Smooth muscle cell (in vitro differentiated cells): ENCODE data around the gene MRLN. TPM values are rescaled to one million over a fixed set of nuclear protein-coding genes. Genes with fewer than 3 reads are reported as not detected.
"Not testable (repeated sequence)": the region's sequence is repeated elsewhere in the genome, so short reads cannot be mapped to it uniquely, and the experiment has no call there.

Source experiments
- DNase-seq: peaks from one replicate; lab custom pipeline; 2025; ENCODE audit not compliant: unreplicated experiment; lab: John Stamatoyannopoulos, UW
- H2AFZ ChIP-seq: fragments of 200-600 bp; sonication (generic); 2 replicates; pipeline ENCODE4 v1.6.0; 2016; ENCODE audit warnings: antibody characterized with exemption, low read depth, mild to moderate bottlenecking
- H3F3A ChIP-seq: fragments of 200-600 bp; sonication (generic); 2 replicates; pipeline ENCODE4 v1.6.0; 2017; ENCODE audit warnings: antibody characterized with exemption, low read depth
- H3K27ac ChIP-seq: fragments of 200-600 bp; sonication (generic); 2 replicates; pipeline ENCODE4 v1.5.1; 2016; ENCODE audit warnings: low read depth, mild to moderate bottlenecking
- H3K27me3 ChIP-seq: fragments of 200-600 bp; sonication (generic); 2 replicates; pipeline ENCODE4 v1.6.1; 2016; ENCODE audit warnings: low read depth, mild to moderate bottlenecking
- H3K36me3 ChIP-seq: fragments of 200-600 bp; sonication (generic); 2 replicates; pipeline ENCODE4 v1.5.1; 2016; ENCODE audit warnings: low read depth
- H3K4me1 ChIP-seq: fragments of 200-600 bp; sonication (generic); 2 replicates; pipeline ENCODE4 v1.5.1; 2016; ENCODE audit warnings: low read depth
- H3K4me2 ChIP-seq: fragments of 200-600 bp; sonication (generic); 2 replicates; pipeline ENCODE4 v1.6.0; 2016; ENCODE audit warnings: mild to moderate bottlenecking
- H3K4me3 ChIP-seq: fragments of 200-600 bp; sonication (generic); 2 replicates; pipeline ENCODE4 v1.5.1; 2016; ENCODE audit warnings: mild to moderate bottlenecking
- H3K79me2 ChIP-seq: fragments of 200-600 bp; sonication (generic); 2 replicates; pipeline ENCODE4 v1.6.0; 2016; ENCODE audit warnings: low read depth, mild to moderate bottlenecking
- H3K9ac ChIP-seq: fragments of 200-600 bp; sonication (generic); 2 replicates; pipeline ENCODE4 v1.6.0; 2016; ENCODE audit warnings: low read depth
- H3K9me3 ChIP-seq: fragments of 200-600 bp; sonication (generic); replicated peaks from 2 replicates; pipeline ENCODE4 v1.5.1; 2016; ENCODE audit warnings: low read depth
- H4K20me1 ChIP-seq: fragments of 200-600 bp; sonication (generic); 2 replicates; pipeline ENCODE4 v1.6.0; 2016; ENCODE audit warnings: low read depth
- WGBS: methylation state at CpG from one replicate; pipeline ENCODE4 v1.1.7; 2016; ENCODE audit warnings: low lambda C conversion rate; 5-methylcytosine and 5-hydroxymethylcytosine counted together
- polyA plus RNA-seq: library from polyadenylated mRNA; unstranded; fragments of >200 nt; fragmentation: Nextera tagmentation; extraction: Ambion mirVana; gene quantifications from 2 replicates; pipeline ENCODE4 v1.2.1, GENCODE V29; 2016
- total RNA-seq: library from RNA; depleted of rRNA; stranded (reverse); fragments of >200 nt; gene quantifications from 2 replicates; pipeline ENCODE4 v1.2.3, GENCODE V29; 2014
- TF ChIP-seq, protein P1 (sequence below): fragments of 200-600 bp; sonication (generic); IDR thresholded peaks from 2 replicates; pipeline ENCODE4 v1.5.1; 2017; ENCODE audit warnings: borderline replicate concordance, mild to moderate bottlenecking, antibody characterized with exemption; ENCODE audit not compliant: insufficient read depth, poor library complexity, severe bottlenecking

Gene MRLN
- total and polyA plus RNA-seq, 2 experiments from 2014 or later: not detected

DNA sequence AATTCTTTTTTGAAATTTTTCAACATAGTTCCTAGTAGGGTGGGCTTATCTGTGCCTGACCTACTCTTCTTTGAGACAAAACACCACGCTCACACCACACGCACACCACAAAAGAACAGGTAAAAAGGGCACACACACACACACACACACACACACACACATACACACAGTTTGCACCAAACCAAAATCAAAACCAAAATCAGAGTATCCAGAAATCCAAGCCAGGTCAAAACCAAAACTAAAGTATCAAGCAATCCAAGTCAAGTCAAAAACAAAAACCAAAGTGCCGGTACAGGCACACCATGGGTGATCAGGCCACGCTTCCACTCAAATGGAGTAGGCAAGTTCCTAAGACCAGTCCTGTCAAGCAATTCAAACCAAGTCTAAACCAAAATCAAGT is 20.4 kb downstream of the MRLN start:
- H3K27me3 ChIP-seq, H3K4me1 ChIP-seq, H3K36me3 ChIP-seq, H3K9me3 ChIP-seq, H2AFZ ChIP-seq, H3K79me2 ChIP-seq, DNase-seq, H3K9ac ChIP-seq, H3K27ac ChIP-seq, H3F3A ChIP-seq, H4K20me1 ChIP-seq, H3K4me3 ChIP-seq, H3K4me2 ChIP-seq: not testable (repeated sequence)
- WGBS: 85% methylated on average over 4 of the region's 4 CpGs

DNA sequence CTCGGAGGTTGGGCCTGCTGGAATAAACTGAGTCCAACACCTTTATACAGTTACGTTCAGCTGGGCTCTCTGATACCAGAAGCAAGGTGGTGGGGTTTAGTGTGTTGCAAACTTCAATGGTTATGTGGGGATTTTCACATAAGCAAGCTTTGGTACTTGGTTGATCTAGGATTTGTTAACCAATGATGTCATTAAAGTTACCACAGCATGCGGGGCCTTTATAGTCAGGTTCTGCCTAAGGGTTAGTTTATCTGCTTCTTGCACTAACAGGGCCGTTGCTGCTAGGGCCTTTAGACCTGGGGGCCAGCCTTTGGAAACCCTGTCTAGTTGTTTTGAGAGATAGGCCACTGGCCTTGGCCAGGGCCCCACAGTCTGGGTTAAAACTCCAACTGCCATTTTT is 24.1 kb downstream of the MRLN start:
- not testable (repeated sequence) for H3K4me2 ChIP-seq, H3K4me3 ChIP-seq, H3K4me1 ChIP-seq, DNase-seq, H3K79me2 ChIP-seq, H3K9me3 ChIP-seq, H3F3A ChIP-seq, H3K27me3 ChIP-seq, H3K27ac ChIP-seq, H3K9ac ChIP-seq, H3K36me3 ChIP-seq, H4K20me1 ChIP-seq, H2AFZ ChIP-seq
- 89% methylated on average over 4 of the region's 4 CpGs for WGBS

DNA sequence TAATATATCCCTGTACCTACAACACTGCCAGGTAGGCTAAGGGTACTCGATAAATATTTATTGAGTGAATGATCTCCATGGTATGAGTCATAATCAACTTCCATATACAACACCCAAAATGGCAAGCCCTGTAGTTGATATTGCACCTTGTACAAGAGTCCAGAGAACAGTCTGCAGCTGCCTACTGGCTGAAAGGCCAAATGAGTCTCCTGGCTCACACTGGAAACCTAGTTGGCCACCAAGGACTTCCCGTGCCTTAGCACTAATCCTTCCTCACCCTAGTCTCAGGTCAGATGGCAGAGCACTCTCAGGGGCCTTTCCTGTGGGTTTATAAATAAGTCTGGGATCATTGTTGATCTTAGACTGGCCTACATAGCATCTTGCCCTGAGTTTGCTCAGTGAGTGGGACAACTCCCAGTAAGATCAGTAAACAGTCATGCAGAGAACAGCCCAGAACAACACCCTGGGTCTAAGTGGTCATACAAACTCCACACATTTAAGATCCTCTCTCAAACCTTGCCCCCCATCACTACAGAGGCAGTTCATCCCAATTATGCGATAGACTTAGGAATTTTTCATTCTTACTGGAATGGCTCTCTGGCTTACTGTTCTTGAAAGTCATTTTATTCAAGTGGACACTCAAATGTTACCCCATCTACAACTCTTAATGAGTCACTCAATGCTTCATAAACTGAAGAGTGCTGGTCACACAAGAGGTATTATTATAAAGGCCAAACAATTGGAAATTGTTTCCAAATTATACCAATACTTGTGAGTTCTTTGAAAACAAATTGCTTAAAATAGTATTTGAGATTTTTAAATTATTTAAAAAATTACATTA is 28.9 kb downstream of the MRLN start:
- no peak overlapping the region for H3K4me3 ChIP-seq
- H2AFZ ChIP-seq: no peak overlapping the region
- no peak overlapping the region for H3K4me2 ChIP-seq
- TF ChIP-seq, protein P1, sequence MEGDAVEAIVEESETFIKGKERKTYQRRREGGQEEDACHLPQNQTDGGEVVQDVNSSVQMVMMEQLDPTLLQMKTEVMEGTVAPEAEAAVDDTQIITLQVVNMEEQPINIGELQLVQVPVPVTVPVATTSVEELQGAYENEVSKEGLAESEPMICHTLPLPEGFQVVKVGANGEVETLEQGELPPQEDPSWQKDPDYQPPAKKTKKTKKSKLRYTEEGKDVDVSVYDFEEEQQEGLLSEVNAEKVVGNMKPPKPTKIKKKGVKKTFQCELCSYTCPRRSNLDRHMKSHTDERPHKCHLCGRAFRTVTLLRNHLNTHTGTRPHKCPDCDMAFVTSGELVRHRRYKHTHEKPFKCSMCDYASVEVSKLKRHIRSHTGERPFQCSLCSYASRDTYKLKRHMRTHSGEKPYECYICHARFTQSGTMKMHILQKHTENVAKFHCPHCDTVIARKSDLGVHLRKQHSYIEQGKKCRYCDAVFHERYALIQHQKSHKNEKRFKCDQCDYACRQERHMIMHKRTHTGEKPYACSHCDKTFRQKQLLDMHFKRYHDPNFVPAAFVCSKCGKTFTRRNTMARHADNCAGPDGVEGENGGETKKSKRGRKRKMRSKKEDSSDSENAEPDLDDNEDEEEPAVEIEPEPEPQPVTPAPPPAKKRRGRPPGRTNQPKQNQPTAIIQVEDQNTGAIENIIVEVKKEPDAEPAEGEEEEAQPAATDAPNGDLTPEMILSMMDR: no peak
- H3K9ac ChIP-seq: no peak overlapping the region
- no peaks in the 10 kb centered on the region for H3K9me3 ChIP-seq
- H3K27ac ChIP-seq: no peak overlapping the region
- H3K4me1 ChIP-seq: no peaks in the 10 kb centered on the region
- H3K27me3 ChIP-seq: no peaks in the 10 kb centered on the region
- no peak for DNase-seq
- 90% methylated on average over 3 of the region's 3 CpGs for WGBS
- H4K20me1 ChIP-seq: no peaks in the 10 kb centered on the region
- no peaks in the 10 kb centered on the region for H3K79me2 ChIP-seq
- no peaks in the 10 kb centered on the region for H3F3A ChIP-seq
- H3K36me3 ChIP-seq: no peaks in the 10 kb centered on the region

DNA sequence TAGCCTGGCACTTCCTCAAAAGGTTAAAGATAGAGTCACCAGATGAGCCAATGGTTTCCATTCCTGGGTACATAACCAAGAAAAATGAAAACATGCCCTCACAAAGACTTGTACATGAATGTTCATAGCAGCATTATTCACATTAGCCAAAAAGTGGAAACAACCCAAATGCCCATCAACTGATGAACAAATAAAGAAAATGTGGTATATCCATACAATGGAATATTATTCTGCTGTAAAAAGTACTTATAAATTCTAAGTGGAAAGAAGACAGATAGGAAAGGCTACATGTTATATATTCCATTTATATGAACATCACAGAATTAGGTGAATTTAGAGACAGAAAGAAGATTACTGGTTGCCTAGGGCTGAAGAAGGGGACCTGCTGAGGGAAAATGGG is 32.9 kb downstream of the MRLN start:
- TF ChIP-seq, protein P1: no peak
- H3K9ac ChIP-seq: no peak overlapping the region
- H3K9me3 ChIP-seq: no peaks in the 10 kb centered on the region
- H3K27me3 ChIP-seq: no peaks in the 10 kb centered on the region
- no peak overlapping the region for H2AFZ ChIP-seq
- no peaks in the 10 kb centered on the region for H3K79me2 ChIP-seq
- DNase-seq: no peak
- H3F3A ChIP-seq: no peaks in the 10 kb centered on the region
- no peak overlapping the region for H3K4me2 ChIP-seq
- H4K20me1 ChIP-seq: no peaks in the 10 kb centered on the region
- no peaks in the 10 kb centered on the region for H3K4me1 ChIP-seq
- no peak overlapping the region for H3K27ac ChIP-seq
- H3K4me3 ChIP-seq: no peak overlapping the region
- no peaks in the 10 kb centered on the region for H3K36me3 ChIP-seq
